Measurements from ENCODE around the gene MYOF.
"Not testable (repeated sequence)": the region's sequence is repeated elsewhere in the genome, so short reads cannot be mapped to it uniquely, and the experiment has no call there.

The MYOF gene

GRCh38 chr10:93435621-93436397 lies 46.3 kb downstream of the MYOF start:
- no peaks in the 10 kb centered on the region for H3K4me1 Mint-ChIP-seq
- no peak for ATAC-seq
- DNase-seq (ENCODE audit: low spot score in 2 of 2): no peak
- no peaks in the 10 kb centered on the region for H3K36me3 Mint-ChIP-seq
- H3K9me3 Mint-ChIP-seq: no peaks in the 10 kb centered on the region
- no peak overlapping the region for H3K27ac Mint-ChIP-seq
- no peak overlapping the region for H3K4me3 Mint-ChIP-seq

- Mint-ChIP-seq H3K4me3 (no peak overlapping the region), H3K9me3 (no peaks in the 10 kb centered on the region), H3K36me3 (no peaks in the 10 kb centered on the region), H3K4me1 (no peaks in the 10 kb centered on the region), H3K27ac (no peak overlapping the region)
- ATAC-seq (no peak), DNase-seq (ENCODE audit: low spot score in 2 of 2) (no peak)
These were observed 47.1 kb downstream of the MYOF start for GRCh38 chr10:93434991-93435491.

GRCh38 chr10:93431361-93431760 lies 50.8 kb downstream of the MYOF start:
- DNase-seq (ENCODE audit: low spot score in 2 of 2): no peak
- peaks cover 5% of the 10 kb centered on the region for H3K9me3 Mint-ChIP-seq
- H3K27ac Mint-ChIP-seq: no peak overlapping the region
- H3K4me3 Mint-ChIP-seq: no peak overlapping the region
- ATAC-seq: no peak
- H3K4me1 Mint-ChIP-seq: no peaks in the 10 kb centered on the region
- no peaks in the 10 kb centered on the region for H3K36me3 Mint-ChIP-seq

GRCh38 chr10:93425861-93426260 lies 56.3 kb downstream of the MYOF start:
- Mint-ChIP-seq H3K9me3 (peaks cover 5% of the 10 kb centered on the region), H3K36me3 (no peaks in the 10 kb centered on the region), H3K27ac (no peak overlapping the region), H3K4me1 (no peaks in the 10 kb centered on the region), H3K4me3 (no peak overlapping the region)
- ATAC-seq (no peak), DNase-seq (ENCODE audit: low spot score in 2 of 2) (no peak)

- H3K36me3 Mint-ChIP-seq: no peaks in the 10 kb centered on the region
- no peak overlapping the region for H3K4me3 Mint-ChIP-seq
- H3K4me1 Mint-ChIP-seq: no peaks in the 10 kb centered on the region
- H3K27ac Mint-ChIP-seq: no peak overlapping the region
- DNase-seq (ENCODE audit: low spot score in 2 of 2) (no peak), ATAC-seq (no peak)
- no peaks in the 10 kb centered on the region for H3K9me3 Mint-ChIP-seq
These were observed 60.0 kb downstream of the MYOF start for GRCh38 chr10:93422118-93422517.

GRCh38 chr10:93420944-93421825 lies 60.9 kb downstream of the MYOF start:
- Mint-ChIP-seq H3K4me3 (no peak overlapping the region), H3K4me1 (no peaks in the 10 kb centered on the region), H3K9me3 (no peaks in the 10 kb centered on the region), H3K36me3 (no peaks in the 10 kb centered on the region), H3K27ac (no peak overlapping the region)
- no peak for ATAC-seq
- DNase-seq (ENCODE audit: low spot score in 2 of 2): no peak

GRCh38 chr10:93420091-93420490 lies 62.0 kb downstream of the MYOF start:
- Mint-ChIP-seq H3K4me3 (no peak overlapping the region), H3K9me3 (no peaks in the 10 kb centered on the region), H3K27ac (no peak overlapping the region), H3K4me1 (peaks cover 10% of the 10 kb centered on the region), H3K36me3 (no peaks in the 10 kb centered on the region)
- DNase-seq (ENCODE audit: low spot score in 2 of 2) (no peak), ATAC-seq (no peak)

- peaks cover 14% of the 10 kb centered on the region for H3K4me1 Mint-ChIP-seq
- H3K27ac Mint-ChIP-seq; DNase-seq (ENCODE audit: low spot score in 2 of 2); H3K4me3 Mint-ChIP-seq; ATAC-seq; H3K36me3 Mint-ChIP-seq; H3K9me3 Mint-ChIP-seq: not testable (repeated sequence)
These were observed 63.1 kb downstream of the MYOF start for GRCh38 chr10:93419016-93419415.

- ATAC-seq (no peak), DNase-seq (ENCODE audit: low spot score in 2 of 2) (no peak)
- Mint-ChIP-seq H3K36me3 (no peaks in the 10 kb centered on the region), H3K27ac (peak overlapping the region; percentile 43), H3K4me1 (peaks cover 25% of the 10 kb centered on the region), H3K4me3 (no peak overlapping the region), H3K9me3 (no peaks in the 10 kb centered on the region)
These were observed 64.2 kb downstream of the MYOF start for GRCh38 chr10:93417921-93418320.

- H3K36me3 Mint-ChIP-seq: no peaks in the 10 kb centered on the region
- DNase-seq (ENCODE audit: low spot score in 2 of 2) (no peak), ATAC-seq (no peak)
- no peaks in the 10 kb centered on the region for H3K9me3 Mint-ChIP-seq
- H3K27ac Mint-ChIP-seq: no peak overlapping the region
- H3K4me1 Mint-ChIP-seq: peaks cover 31% of the 10 kb centered on the region
- H3K4me3 Mint-ChIP-seq: no peak overlapping the region
These were observed 64.9 kb downstream of the MYOF start for GRCh38 chr10:93417266-93417665.

- no peaks in the 10 kb centered on the region for H3K9me3 Mint-ChIP-seq
- H3K36me3 Mint-ChIP-seq: no peaks in the 10 kb centered on the region
- H3K4me1 Mint-ChIP-seq: peaks cover 36% of the 10 kb centered on the region
- DNase-seq (ENCODE audit: low spot score in 2 of 2) (no peak), ATAC-seq (no peak)
- no peak overlapping the region for H3K4me3 Mint-ChIP-seq
- no peak overlapping the region for H3K27ac Mint-ChIP-seq
These were observed 65.3 kb downstream of the MYOF start for GRCh38 chr10:93416824-93417223.

GRCh38 chr10:93415693-93416092 lies 66.4 kb downstream of the MYOF start:
- no peaks in the 10 kb centered on the region for H3K9me3 Mint-ChIP-seq
- H3K36me3 Mint-ChIP-seq: no peaks in the 10 kb centered on the region
- ATAC-seq: no peak
- H3K4me3 Mint-ChIP-seq: no peak overlapping the region
- H3K27ac Mint-ChIP-seq: no peak overlapping the region
- DNase-seq (ENCODE audit: low spot score in 2 of 2): no peak
- peaks cover 43% of the 10 kb centered on the region for H3K4me1 Mint-ChIP-seq

GRCh38 chr10:93413252-93413689 lies 68.9 kb downstream of the MYOF start:
- peak in 1 of 2 donors; percentile 51 for DNase-seq (ENCODE audit: low spot score in 2 of 2)
- Mint-ChIP-seq H3K27ac (peak overlapping the region; percentile 74), H3K4me3 (no peak overlapping the region), H3K36me3 (no peaks in the 10 kb centered on the region), H3K9me3 (no peaks in the 10 kb centered on the region), H3K4me1 (peaks cover 49% of the 10 kb centered on the region)
- ATAC-seq: peak; percentile 77

- H3K27ac Mint-ChIP-seq: peak overlapping the region; percentile 74
- H3K36me3 Mint-ChIP-seq: no peaks in the 10 kb centered on the region
- peaks cover 49% of the 10 kb centered on the region for H3K4me1 Mint-ChIP-seq
- DNase-seq (ENCODE audit: low spot score in 2 of 2): no peak
- no peak for ATAC-seq
- H3K9me3 Mint-ChIP-seq: no peaks in the 10 kb centered on the region
- H3K4me3 Mint-ChIP-seq: no peak overlapping the region
These were observed 69.3 kb downstream of the MYOF start for GRCh38 chr10:93412801-93413200.

- peaks cover 46% of the 10 kb centered on the region for H3K4me1 Mint-ChIP-seq
- DNase-seq (ENCODE audit: low spot score in 2 of 2) (no peak), ATAC-seq (peak; percentile 36)
- no peaks in the 10 kb centered on the region for H3K36me3 Mint-ChIP-seq
- H3K4me3 Mint-ChIP-seq: no peak overlapping the region
- H3K27ac Mint-ChIP-seq: no peak overlapping the region
- no peaks in the 10 kb centered on the region for H3K9me3 Mint-ChIP-seq
These were observed 71.3 kb downstream of the MYOF start for GRCh38 chr10:93410697-93411348.
